Kidney (tissue), 14 donors: ENCODE measurements around the gene HOGA1. TPM values are rescaled to one million over a fixed set of nuclear protein-coding genes. Genes with fewer than 3 reads are reported as not detected.
"Not testable (repeated sequence)": the region's sequence is repeated elsewhere in the genome, so short reads cannot be mapped to it uniquely, and the experiment has no call there.

ENCODE experiments used
- DNase-seq, 5 donors: peaks; one replicate each; pipeline ENCODE4 v3.0.0-alpha.2; 2013 to 2020
- FAIRE-seq: peaks from 2 replicates; lab custom pipeline; 2012; peaks lifted over from hg19 to GRCh38; lab: Jason Lieb, UNC
- H3K27ac ChIP-seq, 2 donors: one replicate each; pipeline ENCODE4 v1.7.0; 2013; ENCODE audit warnings: low read depth in 2 of 2, low read length in 2 of 2, inconsistent platforms in 1 of 2
- H3K27me3 ChIP-seq: one replicate; pipeline ENCODE4 v1.7.1; 2013; ENCODE audit warnings: low read length, inconsistent platforms; ENCODE audit not compliant: control insufficient read depth, insufficient read depth
- H3K36me3 ChIP-seq, 3 donors: one replicate each; pipeline versions ENCODE4 v1.7.0 to v1.7.1; 2013; ENCODE audit warnings: low read length in 3 of 3, control low read depth in 1 of 3, inconsistent platforms in 1 of 3; ENCODE audit not compliant: insufficient read depth in 3 of 3, control insufficient read depth in 2 of 3
- H3K4me1 ChIP-seq, 3 donors: one replicate each; pipeline versions ENCODE4 v1.7.0 to v1.7.1; 2013; ENCODE audit warnings: low read length in 3 of 3, inconsistent platforms in 1 of 3, low read depth in 1 of 3; ENCODE audit not compliant: control insufficient read depth in 2 of 3, insufficient read depth in 2 of 3
- H3K4me3 ChIP-seq, 3 donors: one replicate each; pipeline versions ENCODE4 v1.7.0 to v1.8.1; 2013; ENCODE audit warnings: low read length in 3 of 3, control low read depth in 1 of 3, inconsistent platforms in 1 of 3
- H3K9ac ChIP-seq, 3 donors: one replicate each; pipeline versions ENCODE4 v1.7.0 to v1.7.1; 2013; ENCODE audit warnings: low read length in 3 of 3, control low read depth in 1 of 3, inconsistent platforms in 1 of 3
- H3K9me3 ChIP-seq, 3 donors: one replicate each; pipeline versions ENCODE4 v1.7.0 to v1.7.1; 2013; ENCODE audit warnings: low read length in 3 of 3, control low read depth in 1 of 3, inconsistent platforms in 1 of 3; ENCODE audit not compliant: control insufficient read depth in 2 of 3, insufficient read depth in 1 of 3
- CTCF ChIP-seq: IDR thresholded peaks from 3 replicates; pipeline ENCODE4 v1.5.1; 2012; ENCODE audit warnings: mild to moderate bottlenecking, moderate library complexity, borderline replicate concordance; ENCODE audit not compliant: insufficient read depth; ENCODE audit errors: extremely low read depth
- intact Hi-C: fragments of 100-400 bp; cut with DNase I; formaldehyde crosslinking; loops from one replicate; pipeline ENCODE4 v1.11.1; 2022
- polyA plus RNA-seq: library from polyadenylated mRNA; stranded (reverse); fragments of 350-450 nt; fragmentation: Illumina TruSeq; extraction: RNeasy Lipid Tissue Mini Kit (QIAGEN cat#74804); gene quantifications from one replicate; pipeline ENCODE4 v1.2.3, GENCODE V29; 2014; ENCODE audit warnings: low read depth, low replicate concordance; ENCODE audit not compliant: insufficient read depth
- total RNA-seq: library from RNA; stranded (reverse); fragmentation: NEBNext Ultra II Directional; extraction: Animal tissue kit (Norgen Biotek cat#: 25700); gene quantifications from one replicate; pipeline ENCODE4 v1.2.1, GENCODE V29; 2021
- donor health status: control.
- donor health status: control.
- donor health status: control.
- donor health status: control.
- donor health status: control.
- donor health status: DM: yes; HTN: yes; CAD: no.
- donor health status: Normal renal cell carcinoma (clear cell type).

HOGA1 gene
- total and polyA plus RNA-seq, 2 donors from 2014 or later, result 28.8 to 100 TPM

GRCh38 chr10:97640174-97640867 is 56.1 kb downstream of the HOGA1 start, which contains the start of gene PI4K2A:
TSS of gene PI4K2A (plus strand) at chr10:97640671. CDS start at chr10:97640743, 72 bp downstream.
- Histone ChIP-seq H3K9me3 (no peaks in the 10 kb centered on the region), H3K9ac (peak within 1 kb of the TSS; percentile 61 to 90 (median 86)), H3K27ac (peak within 1 kb of the TSS; percentile 55 to 74), H3K4me3 (peak within 1 kb of the TSS; percentile 71 to 83 (median 81)), H3K4me1 (peaks cover 0 to 6% (median 2%) of the 10 kb centered on the region in 3 donors), H3K36me3 (peaks cover 0 to 7% (median 5%) of the 10 kb centered on the region in 3 donors), H3K27me3 (no peaks in the 10 kb centered on the region)
- peak; percentile 95 for FAIRE-seq
- no peak for TF ChIP-seq CTCF
- peak; percentile 99 to 100 (median 99) for DNase-seq
- intact Hi-C loops, result no loop called here

GRCh38 chr10:97640868-97641811 is 57.0 kb downstream of the HOGA1 start:
- no peak for FAIRE-seq

GRCh38 chr10:97642471-97643159 is 58.4 kb downstream of the HOGA1 start:
- H3K27me3 ChIP-seq, H3K4me3 ChIP-seq, H3K9ac ChIP-seq, H3K27ac ChIP-seq, H3K4me1 ChIP-seq, FAIRE-seq, DNase-seq, H3K9me3 ChIP-seq, H3K36me3 ChIP-seq, intact Hi-C loops: not testable (repeated sequence)

More at GRCh38 chr10:97640868-97641811, 57.0 kb downstream of the HOGA1 start:
- peak overlapping the region; percentile 48 to 55 for H3K27ac ChIP-seq
- peak overlapping the region; percentile 61 to 90 (median 86) for H3K9ac ChIP-seq
- H3K9me3 ChIP-seq, result no peaks in the 10 kb centered on the region
- peaks cover 0 to 6% (median 2%) of the 10 kb centered on the region in 3 donors for H3K4me1 ChIP-seq
- peak; percentile 54 to 80 (median 58) for DNase-seq
- intact Hi-C loops, result no loop called here
- no peak for TF ChIP-seq CTCF
- H3K36me3 ChIP-seq, result peaks cover 0 to 7% (median 5%) of the 10 kb centered on the region in 3 donors
- H3K27me3 ChIP-seq, result no peaks in the 10 kb centered on the region
- peak overlapping the region; percentile 71 to 83 (median 81) for H3K4me3 ChIP-seq
